GM19043 (cell line): ENCODE measurements around the gene INSRR.

Source experiments
- ATAC-seq: cut with Tn5 transposase; IDR thresholded peaks from one replicate; pipeline ENCODE4 v1.9.1; 2021; ENCODE audit warnings: low read depth; ENCODE audit not compliant: unreplicated experiment

Gene INSRR

DNA sequence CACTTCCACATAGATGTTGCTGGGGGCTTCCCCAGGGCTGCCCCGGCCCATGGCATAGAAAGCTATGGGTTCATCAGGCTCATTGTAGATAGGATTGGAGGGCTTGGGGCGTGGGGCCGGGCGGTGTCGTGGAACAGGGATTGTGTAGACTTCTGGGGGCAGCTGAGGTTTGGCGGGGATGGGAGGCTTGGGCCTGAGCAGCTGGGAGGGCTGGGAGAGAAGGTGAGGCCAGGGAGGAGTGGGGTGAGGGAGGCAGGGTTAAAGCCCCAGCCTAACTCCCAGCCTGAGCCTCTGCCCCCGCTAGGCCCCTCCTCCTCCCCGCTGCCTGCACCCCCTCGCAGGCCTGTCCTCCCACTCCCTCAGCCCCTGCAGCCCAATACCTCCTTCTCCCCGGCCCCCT, 49.6 kb downstream of the INSRR start:
- no peak for ATAC-seq

GRCh38 chr1:156808186-156809030, 50.5 kb downstream of the INSRR start:
- ATAC-seq, result no peak

- ATAC-seq, result no peak
Observed at GRCh38 chr1:156807627-156808026, 51.3 kb downstream of the INSRR start.

GRCh38 chr1:156806512-156807440, 52.1 kb downstream of the INSRR start:
- ATAC-seq, result no peak

DNA sequence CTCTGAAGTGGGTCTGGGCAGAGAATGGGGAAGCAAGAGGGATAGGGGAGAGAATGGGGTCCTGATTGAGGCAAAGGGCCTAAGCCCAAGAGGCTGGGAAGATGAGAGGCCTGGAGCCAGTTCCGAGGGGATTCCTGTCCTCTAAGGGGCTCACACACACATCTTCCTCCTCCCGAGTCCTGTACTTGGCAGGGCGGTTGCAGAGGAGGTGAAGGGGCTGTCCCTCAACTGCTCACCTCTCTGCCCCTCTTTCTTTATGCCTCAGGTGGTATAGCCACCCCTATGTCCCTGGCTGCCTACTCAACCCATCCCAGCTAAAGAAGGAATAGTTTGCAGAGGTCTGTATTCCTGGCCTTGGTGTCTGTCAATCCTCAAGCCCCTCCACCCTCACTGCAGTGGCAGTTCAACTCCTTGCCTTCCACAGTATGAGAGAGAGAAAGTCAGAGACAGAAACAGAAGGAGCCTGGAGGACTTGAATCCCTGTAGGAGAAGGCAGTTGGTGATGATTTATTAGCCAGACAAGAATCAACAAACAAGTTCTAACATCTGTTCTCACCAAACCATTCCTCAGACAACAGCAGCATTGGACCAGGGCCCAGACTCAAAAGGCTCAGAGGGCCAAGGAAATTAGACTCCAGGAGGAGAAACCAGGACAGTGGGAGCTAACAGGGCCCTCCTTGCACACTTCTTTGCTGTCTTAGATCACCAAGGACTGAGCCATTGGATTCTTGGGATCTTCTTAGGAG, 53.0 kb downstream of the INSRR start:
- no peak for ATAC-seq

- no peak for ATAC-seq
Observed at GRCh38 chr1:156804572-156805243, 54.2 kb downstream of the INSRR start.

GRCh38 chr1:156804026-156804425, 54.9 kb downstream of the INSRR start:
- ATAC-seq, result no peak

DNA sequence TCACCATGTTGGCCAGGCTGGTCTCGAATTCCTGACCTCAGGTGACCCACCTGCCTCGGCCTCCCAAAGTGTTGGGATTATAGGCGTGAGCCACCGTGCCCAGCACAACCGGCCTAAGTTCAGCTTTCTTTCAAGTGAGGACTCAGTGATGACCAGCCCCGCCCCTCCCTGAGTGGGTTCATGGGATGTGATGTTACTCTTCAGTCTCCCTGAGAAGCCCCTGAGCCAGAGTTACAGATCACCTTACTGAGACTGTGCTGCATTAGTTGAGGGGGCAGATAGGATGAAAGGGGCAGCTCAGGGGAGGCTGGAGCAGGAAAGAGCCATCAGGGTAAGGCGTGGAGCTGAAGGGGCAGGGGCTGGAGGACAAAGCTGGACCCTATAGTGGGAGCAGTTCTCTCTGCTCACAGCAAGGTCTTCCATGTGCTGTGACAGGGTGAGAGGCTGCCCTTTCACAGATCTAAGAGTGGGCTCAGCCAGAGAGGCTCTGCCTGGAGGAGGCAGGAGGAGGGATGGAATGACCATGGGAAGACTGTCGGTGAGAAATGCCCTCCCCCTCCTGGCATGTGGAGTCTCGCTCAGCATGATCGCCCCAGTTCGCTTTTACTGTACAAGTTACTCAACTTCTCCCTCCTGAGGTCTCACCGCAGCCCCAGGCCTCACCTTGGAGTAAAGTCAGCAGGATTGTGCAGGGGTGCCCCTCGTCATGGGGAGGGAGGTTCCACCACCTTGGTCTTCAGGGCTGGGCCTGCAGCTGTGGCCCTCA, 55.6 kb downstream of the INSRR start:
- no peak for ATAC-seq

- ATAC-seq, result no peak
Observed at GRCh38 chr1:156802421-156802935, 56.4 kb downstream of the INSRR start.

DNA sequence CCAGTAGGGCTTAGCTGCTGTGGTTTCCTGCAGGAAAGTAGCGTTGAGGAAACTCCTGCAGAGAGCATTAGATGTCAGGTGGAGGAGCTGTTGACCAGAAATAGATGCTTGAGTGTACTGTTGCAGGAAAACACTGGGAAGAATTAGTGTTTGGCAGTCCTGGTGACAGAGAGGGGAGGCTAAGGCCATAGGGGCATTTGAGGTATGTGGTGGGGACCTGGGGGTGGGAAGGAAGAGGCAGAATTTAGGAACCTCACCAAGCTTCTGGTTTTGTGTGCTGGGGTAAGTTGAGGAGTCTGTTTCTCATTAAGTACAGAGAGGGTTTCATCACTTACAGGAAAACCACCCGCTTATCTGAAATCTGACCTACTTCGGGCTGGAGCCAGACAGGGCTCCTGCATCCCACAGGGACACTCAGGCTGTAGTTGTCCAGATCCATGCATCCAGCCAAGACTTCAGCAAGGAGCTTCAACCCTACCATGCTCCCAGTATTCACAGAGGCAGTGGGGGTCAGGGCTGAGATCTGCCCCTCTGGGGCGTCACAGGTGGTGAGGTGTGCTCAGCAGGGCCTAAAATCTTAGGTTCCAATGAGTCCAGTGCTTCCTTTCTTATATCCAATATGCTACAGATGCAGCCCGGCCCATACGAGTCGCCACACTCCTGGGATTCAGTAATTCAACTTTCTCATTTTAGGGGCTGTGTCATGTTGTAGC, 57.4 kb downstream of the INSRR start:
- no peak for ATAC-seq

DNA sequence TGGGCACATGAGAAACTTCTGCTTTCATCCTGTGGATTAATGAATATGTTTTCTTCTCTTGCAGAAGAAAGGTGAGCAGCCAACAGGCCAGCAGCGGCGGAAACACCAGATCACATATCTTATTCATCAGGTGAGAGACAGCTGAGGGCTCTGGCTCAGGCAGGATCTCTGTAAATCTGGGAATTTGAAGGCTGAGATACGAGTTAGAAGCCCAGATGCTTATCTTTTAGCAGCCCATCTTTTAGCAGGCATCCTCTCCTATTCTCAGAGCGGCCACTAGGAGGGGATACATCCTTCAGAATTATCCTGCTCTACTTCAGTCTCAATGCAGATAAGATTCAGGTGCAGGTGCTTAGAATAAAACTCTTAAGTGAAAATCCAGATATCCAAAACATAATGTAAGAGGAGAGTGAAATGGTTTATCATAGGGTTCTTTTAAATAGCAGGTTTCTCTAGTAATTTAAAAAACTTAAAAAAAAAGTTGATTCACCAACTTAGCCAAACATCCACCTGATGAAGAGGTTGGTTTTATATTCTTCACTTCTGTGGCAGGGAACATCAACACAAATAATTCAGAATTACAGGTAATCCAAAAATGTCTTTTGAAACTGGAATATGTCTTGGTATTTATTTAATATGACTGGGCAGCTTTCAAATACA, 61.6 kb downstream of the INSRR start:
- peak; percentile 57 for ATAC-seq

DNA sequence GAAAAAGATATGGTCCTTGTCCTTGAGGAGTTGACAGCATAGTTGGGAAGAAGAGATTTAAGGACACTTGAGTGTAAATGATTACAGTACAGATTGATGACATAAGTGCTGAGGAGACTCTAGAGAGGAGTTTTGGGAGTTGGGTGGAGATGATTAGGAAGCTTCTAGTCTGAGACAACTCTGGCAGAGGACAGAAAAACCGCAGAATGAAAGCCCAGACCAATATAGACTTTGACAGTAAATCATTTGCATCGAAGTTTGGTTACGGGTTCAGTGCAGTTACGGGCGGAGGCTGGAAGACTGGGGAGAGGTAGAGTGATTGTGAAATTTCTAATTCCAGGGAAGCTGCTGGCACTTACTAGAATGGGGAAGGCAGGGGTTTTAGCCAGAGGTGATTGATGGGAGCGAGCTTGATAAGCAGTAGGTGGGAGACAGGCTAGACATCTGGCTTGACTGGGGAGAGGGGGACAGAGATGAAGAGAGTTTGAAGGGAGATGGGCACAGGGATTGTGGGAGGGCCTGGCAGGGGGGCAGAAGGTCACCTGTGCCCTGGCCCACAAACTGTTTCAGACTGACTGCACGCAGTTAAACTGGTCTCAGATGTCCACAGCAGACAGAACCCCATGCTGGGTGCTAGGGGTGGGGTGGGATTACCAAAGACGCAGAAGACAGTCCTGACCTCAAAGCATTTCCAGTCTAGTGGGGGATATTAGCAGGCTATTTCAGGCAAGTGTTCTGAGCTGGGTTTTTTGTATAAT, 62.4 kb downstream of the INSRR start:
- ATAC-seq, result no peak

- ATAC-seq, result no peak
Observed at GRCh38 chr1:156795787-156796186, 63.1 kb downstream of the INSRR start.

- no peak for ATAC-seq
Observed at GRCh38 chr1:156795374-156795733, 63.6 kb downstream of the INSRR start.

- no peak for ATAC-seq
Observed at GRCh38 chr1:156794506-156795373, 64.2 kb downstream of the INSRR start.
